Tibial nerve (tissue), 4 donors: Measurements from ENCODE around the gene ANO2.

Experiments used
- EP300 ChIP-seq, 2 donors: sonication (generic); formaldehyde crosslinking; IDR thresholded peaks; one replicate each; pipeline ENCODE4 v1.6.1; 2017; ENCODE audit warnings: antibody characterized with exemption in 2 of 2, mild to moderate bottlenecking in 1 of 2
- POLR2A ChIP-seq, 2 donors: fragments of 450-650 bp; IDR thresholded peaks; one replicate each; pipeline ENCODE4 v1.6.1; 2017; ENCODE audit warnings: antibody characterized with exemption in 2 of 2, mild to moderate bottlenecking in 2 of 2, moderate library complexity in 2 of 2
- TF ChIP-seq, protein P1 (sequence below), 5 experiments: fragments of 200-600 bp in 3 of 5; fragments of 450-650 bp in 2 of 5; sonication (generic) in 3 of 5; IDR thresholded peaks; one replicate each; pipeline ENCODE4 v1.5.1; 2016 to 2019; ENCODE audit warnings: antibody characterized with exemption in 5 of 5, mild to moderate bottlenecking in 3 of 5, moderate library complexity in 2 of 5

GRCh38 chr12:5945071-5946008, at the start of gene ANO2:
- TF ChIP-seq, protein P1, sequence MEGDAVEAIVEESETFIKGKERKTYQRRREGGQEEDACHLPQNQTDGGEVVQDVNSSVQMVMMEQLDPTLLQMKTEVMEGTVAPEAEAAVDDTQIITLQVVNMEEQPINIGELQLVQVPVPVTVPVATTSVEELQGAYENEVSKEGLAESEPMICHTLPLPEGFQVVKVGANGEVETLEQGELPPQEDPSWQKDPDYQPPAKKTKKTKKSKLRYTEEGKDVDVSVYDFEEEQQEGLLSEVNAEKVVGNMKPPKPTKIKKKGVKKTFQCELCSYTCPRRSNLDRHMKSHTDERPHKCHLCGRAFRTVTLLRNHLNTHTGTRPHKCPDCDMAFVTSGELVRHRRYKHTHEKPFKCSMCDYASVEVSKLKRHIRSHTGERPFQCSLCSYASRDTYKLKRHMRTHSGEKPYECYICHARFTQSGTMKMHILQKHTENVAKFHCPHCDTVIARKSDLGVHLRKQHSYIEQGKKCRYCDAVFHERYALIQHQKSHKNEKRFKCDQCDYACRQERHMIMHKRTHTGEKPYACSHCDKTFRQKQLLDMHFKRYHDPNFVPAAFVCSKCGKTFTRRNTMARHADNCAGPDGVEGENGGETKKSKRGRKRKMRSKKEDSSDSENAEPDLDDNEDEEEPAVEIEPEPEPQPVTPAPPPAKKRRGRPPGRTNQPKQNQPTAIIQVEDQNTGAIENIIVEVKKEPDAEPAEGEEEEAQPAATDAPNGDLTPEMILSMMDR (IDR thresholded peaks at IDR 0.05) = no peak
- no peak for TF ChIP-seq POLR2A (IDR thresholded peaks at IDR 0.05)
- TF ChIP-seq EP300 (IDR thresholded peaks at IDR 0.05) = no peak
